Skeletal muscle satellite cell (primary cell): Measurements from ENCODE around the gene FEN1.

ENCODE experiments used
- H3K27me3 ChIP-seq: 2 replicates; pipeline ENCODE4 v1.7.0; 2013; ENCODE audit warnings: low read length; ENCODE audit not compliant: control insufficient read depth, insufficient read depth
- H3K36me3 ChIP-seq: 2 replicates; pipeline ENCODE4 v1.7.0; 2013; ENCODE audit warnings: mild to moderate bottlenecking, control low read depth, low read length; ENCODE audit not compliant: insufficient read depth
- H3K4me1 ChIP-seq: 2 replicates; pipeline ENCODE4 v1.7.0; 2013; ENCODE audit warnings: low read length; ENCODE audit not compliant: control insufficient read depth, insufficient read depth
- H3K4me2 ChIP-seq: 2 replicates; pipeline ENCODE4 v1.7.0; 2013; ENCODE audit warnings: mild to moderate bottlenecking, low read length
- H3K4me3 ChIP-seq: 2 replicates; pipeline ENCODE4 v1.7.0; 2013; ENCODE audit warnings: low read length
- H3K9ac ChIP-seq: 2 replicates; pipeline ENCODE4 v1.7.0; 2013; ENCODE audit warnings: mild to moderate bottlenecking, low read depth, low read length, moderate library complexity
- H3K9me3 ChIP-seq: replicated peaks from 2 replicates; pipeline ENCODE4 v1.7.0; 2013; ENCODE audit warnings: mild to moderate bottlenecking, control low read depth, low read length

Gene FEN1

GRCh38 chr11:61779666-61780525 lies 12.8 kb upstream of the FEN1 start:
- peaks cover 8% of the 10 kb centered on the region for H3K4me1 ChIP-seq
- H3K4me2 ChIP-seq, result no peak overlapping the region
- H3K4me3 ChIP-seq, result no peak overlapping the region
- H3K9ac ChIP-seq, result no peak overlapping the region
- no peaks in the 10 kb centered on the region for H3K9me3 ChIP-seq
- peaks cover 7% of the 10 kb centered on the region for H3K27me3 ChIP-seq
- peaks cover 9% of the 10 kb centered on the region for H3K36me3 ChIP-seq

- H3K4me1 ChIP-seq, result peaks cover 8% of the 10 kb centered on the region
- H3K9me3 ChIP-seq, result no peaks in the 10 kb centered on the region
- H3K4me3 ChIP-seq, result no peak overlapping the region
- peaks cover 16% of the 10 kb centered on the region for H3K36me3 ChIP-seq
- H3K27me3 ChIP-seq, result peaks cover 7% of the 10 kb centered on the region
- H3K9ac ChIP-seq, result no peak overlapping the region
- no peak overlapping the region for H3K4me2 ChIP-seq
Measured at GRCh38 chr11:61780581-61781162, 12.0 kb upstream of the FEN1 start.

GRCh38 chr11:61781585-61781984 lies 11.1 kb upstream of the FEN1 start:
- H3K9me3 ChIP-seq, result no peaks in the 10 kb centered on the region
- peaks cover 8% of the 10 kb centered on the region for H3K4me1 ChIP-seq
- H3K9ac ChIP-seq, result no peak overlapping the region
- peaks cover 23% of the 10 kb centered on the region for H3K36me3 ChIP-seq
- H3K27me3 ChIP-seq, result peaks cover 7% of the 10 kb centered on the region
- H3K4me2 ChIP-seq, result no peak overlapping the region
- no peak overlapping the region for H3K4me3 ChIP-seq

GRCh38 chr11:61782299-61782698 lies 10.4 kb upstream of the FEN1 start:
- H3K9ac ChIP-seq, result no peak overlapping the region
- H3K4me2 ChIP-seq, result no peak overlapping the region
- peaks cover 30% of the 10 kb centered on the region for H3K36me3 ChIP-seq
- no peaks in the 10 kb centered on the region for H3K9me3 ChIP-seq
- H3K4me3 ChIP-seq, result no peak overlapping the region
- peaks cover 7% of the 10 kb centered on the region for H3K27me3 ChIP-seq
- peaks cover 5% of the 10 kb centered on the region for H3K4me1 ChIP-seq

- Histone ChIP-seq H3K4me1 (no peaks in the 10 kb centered on the region), H3K36me3 (peaks cover 35% of the 10 kb centered on the region), H3K9ac (no peak overlapping the region), H3K4me2 (no peak overlapping the region), H3K4me3 (no peak overlapping the region), H3K9me3 (no peaks in the 10 kb centered on the region), H3K27me3 (peaks cover 3% of the 10 kb centered on the region)
Measured at GRCh38 chr11:61782841-61783240, 9.9 kb upstream of the FEN1 start.

- Histone ChIP-seq H3K9me3 (no peaks in the 10 kb centered on the region), H3K27me3 (no peaks in the 10 kb centered on the region)
Measured at GRCh38 chr11:61783717-61784505, 8.8 kb upstream of the FEN1 start.

GRCh38 chr11:61784506-61784805 lies 8.3 kb upstream of the FEN1 start:
- Histone ChIP-seq H3K9ac (no peak overlapping the region), H3K4me2 (no peak overlapping the region), H3K36me3 (peaks cover 48% of the 10 kb centered on the region), H3K4me1 (no peaks in the 10 kb centered on the region), H3K9me3 (no peaks in the 10 kb centered on the region), H3K4me3 (no peak overlapping the region), H3K27me3 (no peaks in the 10 kb centered on the region)

More at GRCh38 chr11:61783717-61784505, 8.8 kb upstream of the FEN1 start:
- no peak overlapping the region for H3K9ac ChIP-seq
- no peak overlapping the region for H3K4me2 ChIP-seq
- no peak overlapping the region for H3K4me3 ChIP-seq
- H3K4me1 ChIP-seq, result no peaks in the 10 kb centered on the region
- peaks cover 43% of the 10 kb centered on the region for H3K36me3 ChIP-seq

- Histone ChIP-seq H3K27me3 (no peaks in the 10 kb centered on the region), H3K9ac (no peak overlapping the region), H3K4me2 (no peak overlapping the region), H3K4me1 (no peaks in the 10 kb centered on the region), H3K9me3 (no peaks in the 10 kb centered on the region), H3K4me3 (no peak overlapping the region), H3K36me3 (peaks cover 58% of the 10 kb centered on the region)
Measured at GRCh38 chr11:61785837-61786402, 6.8 kb upstream of the FEN1 start.

GRCh38 chr11:61787928-61788491 lies 4.7 kb upstream of the FEN1 start:
- H3K36me3 ChIP-seq, result peaks cover 58% of the 10 kb centered on the region
- H3K4me3 ChIP-seq, result no peak overlapping the region
- H3K9ac ChIP-seq, result no peak overlapping the region
- H3K4me1 ChIP-seq, result peaks cover 6% of the 10 kb centered on the region
- no peaks in the 10 kb centered on the region for H3K27me3 ChIP-seq
- no peak overlapping the region for H3K4me2 ChIP-seq
- no peaks in the 10 kb centered on the region for H3K9me3 ChIP-seq

GRCh38 chr11:61791737-61792309 lies 888 bp upstream of the FEN1 start:
- H3K36me3 ChIP-seq, result peaks cover 45% of the 10 kb centered on the region
- peak overlapping the region; percentile 96 for H3K4me2 ChIP-seq
- no peaks in the 10 kb centered on the region for H3K27me3 ChIP-seq
- no peaks in the 10 kb centered on the region for H3K9me3 ChIP-seq
- H3K9ac ChIP-seq, result peak overlapping the region; percentile 96
- peak overlapping the region; percentile 85 for H3K4me3 ChIP-seq
- peaks cover 22% of the 10 kb centered on the region for H3K4me1 ChIP-seq
